HCT116 (cell line): Measurements from ENCODE around the gene TCF12. TPM values are rescaled to one million over a fixed set of nuclear protein-coding genes. Genes with fewer than 3 reads are reported as not detected.

ENCODE experiments used
- ATAC-seq: fragments of 200-7000 bp; cut with Tn5 transposase; 2 replicates; pipeline ENCODE4 v1.9.1; 2020; ENCODE audit warnings: mild to moderate bottlenecking, moderate library complexity
- BruUV-seq: library from RNA; stranded (reverse); fragments of 400-500 nt; replicated peaks from 2 replicates; lab custom pipeline; 2021; lab: Mats Ljungman, UMichigan
- CTCF ChIA-PET: fragments of 300-600 bp; sonication (Branson Sonifier 250); formaldehyde crosslinking; loops from one replicate; lab custom pipeline; 2021; ENCODE audit warnings: antibody characterized with exemption; lab: Charles Lee
- POLR2A ChIA-PET: fragments of 300-600, 350-600 bp; sonication (Branson Sonifier 250); formaldehyde crosslinking; loops from one replicate; lab custom pipeline; 2021; ENCODE audit warnings: antibody characterized with exemption; lab: Charles Lee
- RAD21 ChIA-PET, 2 experiments: fragments of 300-600 bp; sonication (Branson Sonifier 250); formaldehyde crosslinking; loops; one replicate each; lab custom pipeline; 2023; ENCODE audit warnings: low total read pairs in 2 of 2; ENCODE audit not compliant: uncharacterized antibody in 2 of 2, unreplicated experiment in 2 of 2, low non-redundant PET in 1 of 2; lab: Charles Lee
- DNase-seq: peaks from one replicate; pipeline ENCODE4 v3.0.0-alpha.2; 2010; ENCODE audit warnings: low read depth, low spot score
- H2AFZ ChIP-seq: fragments of 200-600 bp; shearing (Covaris generic), sonication (generic); 2 replicates; pipeline ENCODE4 v1.6.1; 2017; ENCODE audit warnings: low read depth, mixed run types, mixed read lengths, antibody characterized with exemption, low read length; ENCODE audit not compliant: poor library complexity, severe bottlenecking
- H3K27ac ChIP-seq: 2 replicates; pipeline ENCODE4 v1.5.1; 2012; ENCODE audit warnings: low read depth, low read length
- H3K27me3 ChIP-seq: fragments of 200-600 bp; sonication (generic); 2 replicates; pipeline ENCODE4 v1.6.1; 2016; ENCODE audit warnings: mixed run types, low read length, mixed read lengths; ENCODE audit not compliant: insufficient read depth
- H3K36me3 ChIP-seq, 2 experiments: fragments of 200-500 bp in 1 of 2; fragments of 200-600 bp in 1 of 2; sonication (Bioruptor generic) in 1 of 2; sonication (generic) in 1 of 2; 2 replicates each; pipeline versions ENCODE4 v1.5.1 to v1.6.1; 2014 to 2016; ENCODE audit warnings: low read length in 2 of 2, inconsistent platforms in 1 of 2, mixed read lengths in 1 of 2, mixed run types in 1 of 2; ENCODE audit not compliant: insufficient read depth in 2 of 2, control insufficient read depth in 1 of 2
- H3K4me1 ChIP-seq, 2 experiments: fragments of 200-600 bp in 1 of 2; sonication (generic) in 1 of 2; 2 replicates each; pipeline versions ENCODE4 v1.5.1 to v1.6.1; 2012 to 2017; ENCODE audit warnings: low read length in 2 of 2, inconsistent platforms in 1 of 2, mild to moderate bottlenecking in 1 of 2, mixed read lengths in 1 of 2, mixed run types in 1 of 2, moderate library complexity in 1 of 2; ENCODE audit not compliant: insufficient read depth in 2 of 2, control insufficient read depth in 1 of 2
- H3K4me2 ChIP-seq: fragments of 200-600 bp; sonication (generic); 2 replicates; pipeline ENCODE4 v1.6.1; 2017; ENCODE audit warnings: mixed run types, low read length, mixed read lengths
- H3K4me3 ChIP-seq, 2 experiments: fragments of 200-600 bp in 1 of 2; sonication (generic) in 1 of 2; replicated peaks in 1 of 2; 2 replicates each; pipeline ENCODE4 v1.5.1; 2011 to 2016; ENCODE audit warnings: low read length in 2 of 2, control low read depth in 1 of 2, low read depth in 1 of 2, mild to moderate bottlenecking in 1 of 2, mixed read lengths in 1 of 2, mixed run types in 1 of 2
- H3K79me2 ChIP-seq: fragments of 200-600 bp; sonication (generic); 2 replicates; pipeline ENCODE4 v1.6.1; 2017; ENCODE audit warnings: mild to moderate bottlenecking, mixed run types, low read length, moderate library complexity, mixed read lengths; ENCODE audit not compliant: insufficient read depth
- H3K9ac ChIP-seq: fragments of 200-600 bp; sonication (generic); 2 replicates; pipeline ENCODE4 v1.6.1; 2016; ENCODE audit warnings: low read length, mixed read lengths
- H3K9me2 ChIP-seq: fragments of 200-600 bp; sonication (generic), shearing (Covaris generic); 2 replicates; pipeline ENCODE4 v1.6.1; 2017; ENCODE audit warnings: mixed run types, mild to moderate bottlenecking, moderate library complexity; ENCODE audit not compliant: insufficient read depth
- H3K9me3 ChIP-seq, 2 experiments: fragments of 200-500 bp in 1 of 2; fragments of 200-600 bp in 1 of 2; sonication (Bioruptor generic) in 1 of 2; sonication (generic) in 1 of 2; 2 replicates each; pipeline ENCODE4 v1.6.1; 2014 to 2017; ENCODE audit warnings: low read length in 2 of 2, mixed read lengths in 2 of 2, inconsistent platforms in 1 of 2, low read depth in 1 of 2, mild to moderate bottlenecking in 1 of 2, mixed run types in 1 of 2, moderate library complexity in 1 of 2; ENCODE audit not compliant: control insufficient read depth in 1 of 2, insufficient read depth in 1 of 2
- H4K20me1 ChIP-seq: fragments of 200-600 bp; sonication (generic), shearing (Covaris generic); 2 replicates; pipeline ENCODE4 v1.6.1; 2017; ENCODE audit warnings: mixed run types, mild to moderate bottlenecking, moderate library complexity; ENCODE audit not compliant: insufficient read depth
- ATF3 ChIP-seq: IDR thresholded peaks from 2 replicates; pipeline ENCODE4 v1.6.1; 2012
- CBX3 ChIP-seq: IDR thresholded peaks from 2 replicates; pipeline ENCODE4 v1.6.1; 2012; ENCODE audit warnings: low read depth
- CEBPB ChIP-seq: IDR thresholded peaks from 2 replicates; pipeline ENCODE4 v1.6.1; 2012; ENCODE audit warnings: low read depth
- CTCF ChIP-seq, 3 experiments: fragments of 200-600 bp in 1 of 3; sonication (generic) in 1 of 3; IDR thresholded peaks in 2 of 3; conservative IDR thresholded peaks in 1 of 3; 2 replicates each; pipeline ENCODE4 v1.5.1; 2012 to 2017; ENCODE audit warnings: low read depth in 2 of 3, low read length in 2 of 3, antibody characterized with exemption in 1 of 3, borderline replicate concordance in 1 of 3, control low read depth in 1 of 3, mild to moderate bottlenecking in 1 of 3, mixed read lengths in 1 of 3, mixed run types in 1 of 3, moderate library complexity in 1 of 3; ENCODE audit not compliant: insufficient read depth in 1 of 3
- EGR1 ChIP-seq: IDR thresholded peaks from 2 replicates; pipeline ENCODE4 v1.6.1; 2012; ENCODE audit warnings: low read depth
- EZH2 ChIP-seq: fragments of 200-600 bp; sonication (generic); IDR thresholded peaks from 2 replicates; pipeline ENCODE4 v1.6.1; 2017; ENCODE audit warnings: antibody characterized with exemption, mixed run types
- FOSL1 ChIP-seq: IDR thresholded peaks from 2 replicates; pipeline ENCODE4 v1.6.1; 2012; ENCODE audit warnings: low read depth
- JUND ChIP-seq: IDR thresholded peaks from 2 replicates; pipeline ENCODE4 v1.6.1; 2012
- POLR2AphosphoS5 ChIP-seq: IDR thresholded peaks from 2 replicates; pipeline ENCODE4 v1.6.1; 2011; ENCODE audit warnings: mild to moderate bottlenecking, low read depth, low read length, moderate library complexity
- RAD21 ChIP-seq: IDR thresholded peaks from 2 replicates; pipeline ENCODE4 v1.6.1; 2012; ENCODE audit warnings: low read depth, mild to moderate bottlenecking
- SIN3A ChIP-seq: IDR thresholded peaks from 2 replicates; pipeline ENCODE4 v1.6.1; 2012; ENCODE audit warnings: low read depth
- SP1 ChIP-seq: IDR thresholded peaks from 2 replicates; pipeline ENCODE4 v1.6.1; 2012; ENCODE audit warnings: low read depth
- SRF ChIP-seq: IDR thresholded peaks from 2 replicates; pipeline ENCODE4 v1.6.1; 2012; ENCODE audit warnings: low read depth
- TCF7L2 ChIP-seq: IDR thresholded peaks from 2 replicates; pipeline ENCODE4 v1.7.0; 2011; ENCODE audit warnings: borderline replicate concordance, inconsistent platforms; ENCODE audit not compliant: insufficient read depth, insufficient read length; ENCODE audit errors: extremely low read depth
- intact Hi-C: fragments of 100-400 bp; cut with micrococcal nuclease; formaldehyde crosslinking; loops from 2 replicates; pipeline ENCODE4 v1.10.0; 2022
- total RNA-seq: library from RNA; stranded (reverse); gene quantifications from one replicate; pipeline ENCODE4 v1.2.1, GENCODE V29; 2021; ENCODE audit not compliant: unreplicated experiment
- TF ChIP-seq, protein P1 (sequence below): IDR thresholded peaks from 2 replicates; pipeline ENCODE4 v1.6.1; 2012; ENCODE audit warnings: low read depth

TCF12 gene
- total RNA-seq, 1 experiment from 2014 or later: 71.6 TPM

DNA sequence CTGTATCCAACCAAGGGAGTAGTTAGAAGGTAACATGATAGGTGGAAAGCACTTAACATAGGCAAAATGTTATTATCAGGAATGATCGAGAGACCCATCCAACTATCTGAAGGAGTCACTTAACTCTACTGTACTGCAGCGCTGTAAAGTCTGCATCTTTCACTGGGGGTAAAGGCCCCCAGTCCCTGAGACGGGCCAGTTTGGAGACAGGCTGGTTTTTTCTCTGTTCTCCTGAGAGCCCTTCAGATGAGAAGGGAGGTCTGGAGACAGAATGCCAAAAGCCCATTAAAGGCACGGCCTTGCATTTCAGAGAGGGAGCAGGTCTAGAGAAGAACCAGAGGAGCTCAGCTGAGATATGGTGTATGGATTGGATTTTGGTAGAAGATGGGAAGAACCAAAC is 386.6 kb downstream of the TCF12 start:
- ATAC-seq: no peak
- intact Hi-C loops: loop anchor here (10.0 kb wide), 1 partner anchor 400 kb away; no protein-coding TSS in a partner anchor
- no peak overlapping the region for H3K27ac ChIP-seq
- RAD21 ChIA-PET: no interaction called here
- TF ChIP-seq SP1 (no peak), RAD21 (no peak), JUND (no peak), POLR2AphosphoS5 (no peak), EZH2 (no peak), SRF (no peak), CEBPB (no peak), EGR1 (no peak), TCF7L2 (no peak), SIN3A (no peak), CTCF (IDR thresholded peaks at IDR 0.05 in 2 of 3, conservative IDR thresholded peaks at IDR 0.05 in 1 of 3; ENCODE audit: borderline replicate concordance in 1 of 3, insufficient read depth in 1 of 3, low read depth in 2 of 3, low read length in 2 of 3) (no peak), FOSL1 (no peak), CBX3 (no peak), ATF3 (no peak)
- TF ChIP-seq, protein P1, sequence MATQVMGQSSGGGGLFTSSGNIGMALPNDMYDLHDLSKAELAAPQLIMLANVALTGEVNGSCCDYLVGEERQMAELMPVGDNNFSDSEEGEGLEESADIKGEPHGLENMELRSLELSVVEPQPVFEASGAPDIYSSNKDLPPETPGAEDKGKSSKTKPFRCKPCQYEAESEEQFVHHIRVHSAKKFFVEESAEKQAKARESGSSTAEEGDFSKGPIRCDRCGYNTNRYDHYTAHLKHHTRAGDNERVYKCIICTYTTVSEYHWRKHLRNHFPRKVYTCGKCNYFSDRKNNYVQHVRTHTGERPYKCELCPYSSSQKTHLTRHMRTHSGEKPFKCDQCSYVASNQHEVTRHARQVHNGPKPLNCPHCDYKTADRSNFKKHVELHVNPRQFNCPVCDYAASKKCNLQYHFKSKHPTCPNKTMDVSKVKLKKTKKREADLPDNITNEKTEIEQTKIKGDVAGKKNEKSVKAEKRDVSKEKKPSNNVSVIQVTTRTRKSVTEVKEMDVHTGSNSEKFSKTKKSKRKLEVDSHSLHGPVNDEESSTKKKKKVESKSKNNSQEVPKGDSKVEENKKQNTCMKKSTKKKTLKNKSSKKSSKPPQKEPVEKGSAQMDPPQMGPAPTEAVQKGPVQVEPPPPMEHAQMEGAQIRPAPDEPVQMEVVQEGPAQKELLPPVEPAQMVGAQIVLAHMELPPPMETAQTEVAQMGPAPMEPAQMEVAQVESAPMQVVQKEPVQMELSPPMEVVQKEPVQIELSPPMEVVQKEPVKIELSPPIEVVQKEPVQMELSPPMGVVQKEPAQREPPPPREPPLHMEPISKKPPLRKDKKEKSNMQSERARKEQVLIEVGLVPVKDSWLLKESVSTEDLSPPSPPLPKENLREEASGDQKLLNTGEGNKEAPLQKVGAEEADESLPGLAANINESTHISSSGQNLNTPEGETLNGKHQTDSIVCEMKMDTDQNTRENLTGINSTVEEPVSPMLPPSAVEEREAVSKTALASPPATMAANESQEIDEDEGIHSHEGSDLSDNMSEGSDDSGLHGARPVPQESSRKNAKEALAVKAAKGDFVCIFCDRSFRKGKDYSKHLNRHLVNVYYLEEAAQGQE: no peak
- TF ChIP-seq, all 23 proteins: peak for 0
- BruUV-seq: no TSS peak
- Histone ChIP-seq H3K4me2 (no peak overlapping the region), H3K4me1 (no peaks in the 10 kb centered on the region), H3K4me3 (no peak overlapping the region), H4K20me1 (no peaks in the 10 kb centered on the region), H3K9me2 (no peaks in the 10 kb centered on the region), H2AFZ (no peak overlapping the region), H3K27me3 (no peaks in the 10 kb centered on the region), H3K36me3 (no peaks in the 10 kb centered on the region), H3K9me3 (no peaks in the 10 kb centered on the region), H3K79me2 (no peaks in the 10 kb centered on the region), H3K9ac (no peak overlapping the region)
- POLR2A ChIA-PET: no interaction called here
- CTCF ChIA-PET: interaction anchor here (1.3 to 2.3 kb wide), 2 partner anchors 158 to 483 kb away, joined by 10 to 12 read pairs; no protein-coding TSS in a partner anchor
- DNase-seq: no peak
